H1 (cell line): ENCODE data around the gene DDX49. TPM values are rescaled to one million over a fixed set of nuclear protein-coding genes. Genes with fewer than 3 reads are reported as not detected.

Source experiments
- CTCF ChIA-PET: fragments of 300-600 bp; sonication (Branson Sonifier 250); formaldehyde crosslinking; loops from one replicate; lab custom pipeline; 2021; ENCODE audit not compliant: partially characterized antibody; lab: Charles Lee
- POLR2A ChIA-PET: fragments of 300-600 bp; sonication (Branson Sonifier 250); formaldehyde crosslinking; loops from one replicate; lab custom pipeline; 2021; ENCODE audit warnings: inconsistent platforms; ENCODE audit not compliant: partially characterized antibody; lab: Charles Lee
- DNase-seq, 2 experiments: peaks; one replicate each; pipeline versions ENCODE4 v3.0.0 to v3.0.0-alpha.2; 2010 to 2022; ENCODE audit warnings: low spot score in 2 of 2, low read depth in 1 of 2, mixed read lengths in 1 of 2
- FAIRE-seq: peaks from 2 replicates; lab custom pipeline; 2011; peaks lifted over from hg19 to GRCh38; lab: Jason Lieb, UNC
- H2AFZ ChIP-seq: 2 replicates; pipeline ENCODE4 v1.8.1; 2012; ENCODE audit warnings: low read length, inconsistent platforms
- H2AK5ac ChIP-seq: 2 replicates; pipeline ENCODE4 v1.6.1; 2013; ENCODE audit warnings: low read depth, low read length
- H2BK120ac ChIP-seq: replicated peaks from 2 replicates; pipeline ENCODE3; 2013; ENCODE audit warnings: low read depth, low read length, inconsistent platforms
- H2BK12ac ChIP-seq: 2 replicates; pipeline ENCODE4 v1.6.1; 2013; ENCODE audit warnings: low read depth, low read length
- H2BK15ac ChIP-seq: 2 replicates; pipeline ENCODE4 v1.6.1; 2013; ENCODE audit warnings: low read length
- H2BK20ac ChIP-seq: 2 replicates; pipeline ENCODE4 v1.6.1; 2013; ENCODE audit warnings: low read length
- H2BK5ac ChIP-seq: 2 replicates; pipeline ENCODE4 v1.6.1; 2013; ENCODE audit warnings: low read depth, low read length
- H3K14ac ChIP-seq: 2 replicates; pipeline ENCODE4 v1.6.1; 2013; ENCODE audit warnings: inconsistent platforms; ENCODE audit not compliant: insufficient read length
- H3K18ac ChIP-seq: 2 replicates; pipeline ENCODE4 v1.6.1; 2013; ENCODE audit warnings: low read length; ENCODE audit errors: extremely low read depth
- H3K23ac ChIP-seq: 2 replicates; pipeline ENCODE4 v1.6.1; 2013; ENCODE audit warnings: inconsistent platforms; ENCODE audit not compliant: insufficient read length
- H3K23me2 ChIP-seq: 2 replicates; pipeline ENCODE4 v1.6.1; 2013; ENCODE audit warnings: low read depth, low read length
- H3K27ac ChIP-seq: 2 replicates; pipeline ENCODE4 v1.6.1; 2011; ENCODE audit warnings: low read depth, low read length, inconsistent platforms
- H3K27me3 ChIP-seq, 4 experiments: replicated peaks in 1 of 4; 1 replicate in 1 of 4; 2 replicates in 3 of 4; pipeline versions ENCODE4 v1.6.1 to v1.8.1; 2011 to 2013; ENCODE audit warnings: low read length in 3 of 4, mild to moderate bottlenecking in 3 of 4, inconsistent platforms in 2 of 4, mixed read lengths in 2 of 4, moderate library complexity in 1 of 4; ENCODE audit not compliant: control insufficient read depth in 3 of 4, insufficient read depth in 3 of 4; ENCODE audit errors: extremely low read depth in 1 of 4
- H3K36me3 ChIP-seq, 4 experiments: 2 replicates each; pipeline versions ENCODE4 v1.6.1 to v1.8.1; 2011 to 2013; ENCODE audit warnings: mild to moderate bottlenecking in 4 of 4, low read length in 3 of 4, moderate library complexity in 2 of 4, control low read depth in 1 of 4, inconsistent platforms in 1 of 4; ENCODE audit not compliant: insufficient read depth in 4 of 4, control insufficient read depth in 2 of 4
- H3K4ac ChIP-seq: replicated peaks from 2 replicates; pipeline ENCODE3; 2013; ENCODE audit warnings: low read length, low read depth, mixed read lengths, inconsistent platforms; ENCODE audit not compliant: insufficient read length
- H3K4me1 ChIP-seq, 4 experiments: replicated peaks in 1 of 4; 1 replicate in 1 of 4; 2 replicates in 3 of 4; pipeline versions ENCODE4 v1.6.1 to v1.8.1; 2011 to 2013; ENCODE audit warnings: low read length in 3 of 4, inconsistent platforms in 2 of 4, mixed read lengths in 1 of 4; ENCODE audit not compliant: insufficient read depth in 4 of 4, control insufficient read depth in 3 of 4
- H3K4me2 ChIP-seq, 2 experiments: 2 replicates each; pipeline versions ENCODE4 v1.6.1 to v1.8.1; 2011 to 2013; ENCODE audit warnings: low read depth in 2 of 2, low read length in 2 of 2, control low read depth in 1 of 2, inconsistent platforms in 1 of 2, mild to moderate bottlenecking in 1 of 2; ENCODE audit not compliant: insufficient read depth in 1 of 2
- H3K4me3 ChIP-seq, 4 experiments: fragments of 200-600, 300-600 bp in 1 of 4; sonication (generic), shearing (Covaris generic), sonication (Bioruptor Twin) in 1 of 4; 2 replicates each; pipeline versions ENCODE4 v1.5.1 to v1.8.1; 2011 to 2016; ENCODE audit warnings: low read length in 4 of 4, low read depth in 3 of 4, control low read depth in 2 of 4, inconsistent platforms in 2 of 4, mild to moderate bottlenecking in 2 of 4, mixed read lengths in 1 of 4, moderate library complexity in 1 of 4; ENCODE audit not compliant: insufficient read depth in 2 of 4; ENCODE audit errors: extremely low read depth in 1 of 4
- H3K56ac ChIP-seq: replicated peaks from 2 replicates; pipeline ENCODE3; 2013; ENCODE audit warnings: low read depth, mild to moderate bottlenecking, mixed read lengths, low read length, inconsistent platforms; ENCODE audit not compliant: insufficient read length
- H3K79me1 ChIP-seq: 2 replicates; pipeline ENCODE4 v1.6.1; 2013; ENCODE audit warnings: low read depth, low read length, control low read depth
- H3K79me2 ChIP-seq, 2 experiments: 2 replicates each; pipeline versions ENCODE4 v1.6.1 to v1.8.1; 2012 to 2013; ENCODE audit warnings: low read length in 2 of 2, mild to moderate bottlenecking in 2 of 2, inconsistent platforms in 1 of 2; ENCODE audit not compliant: insufficient read depth in 2 of 2, control insufficient read depth in 1 of 2
- H3K9ac ChIP-seq, 4 experiments: replicated peaks in 1 of 4; 1 replicate in 1 of 4; 2 replicates in 3 of 4; pipeline versions ENCODE4 v1.6.1 to v1.8.1; 2011 to 2013; ENCODE audit warnings: low read depth in 3 of 4, low read length in 3 of 4, control low read depth in 2 of 4, mild to moderate bottlenecking in 2 of 4, moderate library complexity in 2 of 4, inconsistent platforms in 1 of 4; ENCODE audit errors: extremely low read depth in 1 of 4
- H3K9me3 ChIP-seq, 2 experiments: 2 replicates each; pipeline versions ENCODE4 v1.6.1 to v1.8.1; 2012 to 2013; ENCODE audit warnings: mild to moderate bottlenecking in 2 of 2, moderate library complexity in 2 of 2, control low read depth in 1 of 2, inconsistent platforms in 1 of 2, low read depth in 1 of 2, low read length in 1 of 2, mixed read lengths in 1 of 2; ENCODE audit not compliant: insufficient read depth in 2 of 2
- H4K20me1 ChIP-seq, 2 experiments: replicated peaks in 1 of 2; 2 replicates each; pipeline versions ENCODE3 to v1.8.1; 2011 to 2013; ENCODE audit warnings: inconsistent platforms in 2 of 2, low read length in 2 of 2, mild to moderate bottlenecking in 1 of 2; ENCODE audit not compliant: insufficient read depth in 2 of 2, control insufficient read depth in 1 of 2
- H4K5ac ChIP-seq: 2 replicates; pipeline ENCODE4 v1.6.1; 2013; ENCODE audit warnings: low read length, low read depth, mixed read lengths, inconsistent platforms; ENCODE audit not compliant: insufficient read length
- H4K8ac ChIP-seq: 2 replicates; pipeline ENCODE4 v1.8.0; 2013; ENCODE audit warnings: mild to moderate bottlenecking, moderate library complexity, low read length, inconsistent platforms; ENCODE audit not compliant: insufficient read depth; ENCODE audit errors: extremely low read depth
- H4K91ac ChIP-seq: replicated peaks from 2 replicates; pipeline ENCODE3; 2013; ENCODE audit warnings: low read length, mixed read lengths, inconsistent platforms; ENCODE audit not compliant: insufficient read length
- CHD2 ChIP-seq: IDR thresholded peaks from 2 replicates; pipeline ENCODE4 v1.6.1; 2012; ENCODE audit warnings: low read length, improper control_type of control experiment
- CREB1 ChIP-seq: IDR thresholded peaks from 2 replicates; pipeline ENCODE4 v1.6.1; 2012; ENCODE audit warnings: inconsistent platforms
- HDAC2 ChIP-seq, 2 experiments: fragments of 300-600 bp in 1 of 2; sonication (generic) in 1 of 2; IDR thresholded peaks; 2 replicates each; pipeline ENCODE4 v1.6.1; 2011 to 2012; ENCODE audit warnings: low read depth in 2 of 2, low read length in 2 of 2, mild to moderate bottlenecking in 2 of 2, moderate library complexity in 2 of 2, borderline replicate concordance in 1 of 2, inconsistent platforms in 1 of 2
- JUN ChIP-seq: IDR thresholded peaks from 2 replicates; pipeline ENCODE4 v1.6.1; 2011; ENCODE audit warnings: low read depth, mild to moderate bottlenecking, improper control_type of control experiment, low read length
- PHF8 ChIP-seq: fragments of 200-600 bp; sonication (generic); conservative IDR thresholded peaks from 2 replicates; pipeline ENCODE4 v1.7.1; 2012; ENCODE audit warnings: low read depth, mild to moderate bottlenecking, inconsistent platforms, low read length, moderate library complexity
- RBBP5 ChIP-seq: IDR thresholded peaks from 2 replicates; pipeline ENCODE4 v1.7.1; 2012; ENCODE audit warnings: low read depth, mild to moderate bottlenecking, inconsistent platforms, low read length, moderate library complexity, borderline replicate concordance
- RNF2 ChIP-seq: fragments of 200-900, 300-1000 bp; sonication (generic); IDR thresholded peaks from 2 replicates; pipeline ENCODE4 v1.7.1; 2016; ENCODE audit warnings: borderline replicate concordance, low read depth, mild to moderate bottlenecking, antibody characterized with exemption, low read length; ENCODE audit not compliant: poor library complexity, severe bottlenecking; ENCODE audit errors: missing control alignments
- SIRT6 ChIP-seq: IDR thresholded peaks from one replicate; pipeline ENCODE4 v1.7.1; 2012; ENCODE audit warnings: low read length, inconsistent platforms
- SUZ12 ChIP-seq: fragments of 200-600 bp; sonication (generic); IDR thresholded peaks from 2 replicates; pipeline ENCODE4 v1.6.1; 2012; ENCODE audit warnings: mild to moderate bottlenecking, inconsistent platforms, low read length, moderate library complexity, mixed read lengths
- WGBS, 2 experiments: shearing (Covaris generic) in 1 of 2; methylation state at CpG; one replicate each; pipeline versions ENCODE4 v1.1.6 to v1.1.7; 2013 to 2015; ENCODE audit warnings: low lambda C conversion rate in 2 of 2, mixed read lengths in 2 of 2, inconsistent platforms in 1 of 2, low coverage in 1 of 2, missing lambda C conversion rate in 1 of 2; ENCODE audit not compliant: insufficient replicate concordance in 2 of 2, insufficient coverage in 1 of 2, insufficient read length in 1 of 2; ENCODE audit errors: extremely low coverage in 1 of 2, missing lambda C conversion rate in 1 of 2; 5-methylcytosine and 5-hydroxymethylcytosine counted together
- polyA plus RNA-seq, 7 experiments: library from polyadenylated mRNA; depleted of rRNA in 3 of 7; stranded (reverse) in 5 of 7; unstranded in 2 of 7; fragments of >200 nt in 5 of 7; fragments of 200-250 nt in 2 of 7; gene quantifications; 1 replicate in 5 of 7; 2 replicates in 1 of 7; 4 replicates in 1 of 7; pipeline versions ENCODE4 v1.2.1 to v1.2.3, GENCODE V29; 2011 to 2013; ENCODE audit warnings: missing spikeins in 2 of 7, mixed read lengths in 2 of 7
- total RNA-seq: library from RNA; stranded (reverse); fragmentation: NEBNext Ultra II Directional; extraction: Animal tissue kit (Norgen Biotek cat#: 25700); gene quantifications from 2 replicates; pipeline ENCODE4 v1.2.1, GENCODE V29; 2021
- TF ChIP-seq, protein P1 (sequence below), 3 experiments: IDR thresholded peaks; 1 replicate in 2 of 3; 2 replicates in 1 of 3; pipeline versions ENCODE4 v1.5.1 to v1.6.1; 2011; ENCODE audit warnings: low read length in 3 of 3, mild to moderate bottlenecking in 3 of 3, inconsistent platforms in 2 of 3, low read depth in 1 of 3, moderate library complexity in 1 of 3; ENCODE audit not compliant: insufficient read depth in 1 of 3; ENCODE audit errors: control extremely low read depth in 1 of 3

Gene DDX49
- total and polyA plus RNA-seq, 2 of the 8 experiments (the other 6 are each of a cell fraction or from before 2014, with no cell fraction given), result 41.3 to 46.5 TPM

DNA sequence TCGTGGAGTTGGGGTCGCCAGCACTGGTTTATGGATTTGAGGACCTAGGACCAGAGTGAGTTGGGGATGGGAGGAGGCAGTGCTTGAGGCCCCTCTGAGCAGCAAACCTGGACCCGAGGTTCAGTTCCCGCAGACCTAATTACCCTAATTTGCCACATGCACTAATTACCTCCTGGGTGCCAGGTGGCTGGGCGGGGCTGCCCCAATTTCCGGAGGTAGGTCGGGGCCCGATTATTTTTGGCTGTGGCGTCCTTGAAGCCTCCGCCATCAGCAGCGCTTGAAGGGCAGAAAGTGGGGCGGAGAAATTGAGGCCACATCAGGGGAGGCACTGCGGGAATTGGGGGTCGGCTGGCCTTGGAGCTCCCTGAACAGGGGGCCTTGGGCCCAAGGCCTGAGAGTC, 27.4 kb downstream of the DDX49 start:
- 0 out of 8 replicates have a peak, but pooled peaks cover 0 to 5% (median 0%) of the 10 kb centered on the region in 4 experiments for H3K36me3 ChIP-seq
- WGBS, 2 experiments, result 87% methylated on average over 11 of the region's 14 CpGs; no CpG with 5 or more reads in 1 of the 2 experiments
- FAIRE-seq, result no peak
- TF ChIP-seq SIRT6, result no peak
- no peak for TF ChIP-seq PHF8
- TF ChIP-seq CHD2, result no peak
- TF ChIP-seq, protein P1, sequence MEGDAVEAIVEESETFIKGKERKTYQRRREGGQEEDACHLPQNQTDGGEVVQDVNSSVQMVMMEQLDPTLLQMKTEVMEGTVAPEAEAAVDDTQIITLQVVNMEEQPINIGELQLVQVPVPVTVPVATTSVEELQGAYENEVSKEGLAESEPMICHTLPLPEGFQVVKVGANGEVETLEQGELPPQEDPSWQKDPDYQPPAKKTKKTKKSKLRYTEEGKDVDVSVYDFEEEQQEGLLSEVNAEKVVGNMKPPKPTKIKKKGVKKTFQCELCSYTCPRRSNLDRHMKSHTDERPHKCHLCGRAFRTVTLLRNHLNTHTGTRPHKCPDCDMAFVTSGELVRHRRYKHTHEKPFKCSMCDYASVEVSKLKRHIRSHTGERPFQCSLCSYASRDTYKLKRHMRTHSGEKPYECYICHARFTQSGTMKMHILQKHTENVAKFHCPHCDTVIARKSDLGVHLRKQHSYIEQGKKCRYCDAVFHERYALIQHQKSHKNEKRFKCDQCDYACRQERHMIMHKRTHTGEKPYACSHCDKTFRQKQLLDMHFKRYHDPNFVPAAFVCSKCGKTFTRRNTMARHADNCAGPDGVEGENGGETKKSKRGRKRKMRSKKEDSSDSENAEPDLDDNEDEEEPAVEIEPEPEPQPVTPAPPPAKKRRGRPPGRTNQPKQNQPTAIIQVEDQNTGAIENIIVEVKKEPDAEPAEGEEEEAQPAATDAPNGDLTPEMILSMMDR (IDR thresholded peaks at IDR 0.05; ENCODE audit: control extremely low read depth in 1 of 3, insufficient read depth in 1 of 3, low read depth in 1 of 3, low read length in 3 of 3), result no peak
- no peak for TF ChIP-seq JUN
- TF ChIP-seq HDAC2 (IDR thresholded peaks at IDR 0.05; ENCODE audit: borderline replicate concordance in 1 of 2, low read depth in 2 of 2, low read length in 2 of 2), result no peak
- TF ChIP-seq CREB1, result no peak
- TF ChIP-seq RBBP5, result no peak
- TF ChIP-seq SUZ12, result no peak
- TF ChIP-seq RNF2, result no peak

More for the DNA sequence above, 27.4 kb downstream of the DDX49 start:
- peaks cover 0 to 2% (median under 1%) of the 10 kb centered on the region in 4 experiments; a peak in 3 of 7 replicates for H3K4me1 ChIP-seq
- ChIA-PET POLR2A (interaction anchor here (0.7 kb wide), 1 partner anchor 52 kb away, joined by 3 read pairs; no protein-coding TSS in a partner anchor), CTCF (interaction anchor here (2.0 kb wide), 1 partner anchor 40 kb away, joined by 11 read pairs; no protein-coding TSS in a partner anchor)
- H4K8ac ChIP-seq, result peak overlapping the region; percentile 68; the same call in 1 of the 2 replicates
- H2BK12ac ChIP-seq, result no peak overlapping the region
- no peak overlapping the region for H2BK20ac ChIP-seq
- H3K4me3 ChIP-seq, result no peak overlapping the region
- no peak overlapping the region for H2BK15ac ChIP-seq
- no peaks in the 10 kb centered on the region for H3K9me3 ChIP-seq
- H4K5ac ChIP-seq, result no peak overlapping the region
- 0 out of 2 replicates have a peak, but pooled peaks cover 1% of the 10 kb centered on the region for H3K23me2 ChIP-seq
- no peak overlapping the region for H2BK5ac ChIP-seq
- H2AFZ ChIP-seq, result no peak overlapping the region
- no peaks in the 10 kb centered on the region; a peak in 1 of 4 replicates for H3K79me2 ChIP-seq
- H3K4ac ChIP-seq, result no peak overlapping the region
- peaks cover 1 to 2% of the 10 kb centered on the region in 2 experiments for H4K20me1 ChIP-seq
- H2BK120ac ChIP-seq, result no peak overlapping the region
- H2AK5ac ChIP-seq, result no peak overlapping the region
- no peak for DNase-seq
- H3K18ac ChIP-seq, result no peak overlapping the region
- H3K9ac ChIP-seq, result no peak overlapping the region
- H3K23ac ChIP-seq, result no peak overlapping the region
- no peaks in the 10 kb centered on the region for H3K27me3 ChIP-seq
- no peak overlapping the region for H3K56ac ChIP-seq
- no peak overlapping the region for H3K4me2 ChIP-seq
- H4K91ac ChIP-seq, result no peak overlapping the region
- H3K79me1 ChIP-seq, result no peaks in the 10 kb centered on the region
- H3K14ac ChIP-seq, result no peak overlapping the region
- no peak overlapping the region for H3K27ac ChIP-seq
